GM21390 (cell line): ENCODE results near the gene PPIL6.

ENCODE experiments used
- ATAC-seq: cut with Tn5 transposase; IDR thresholded peaks from one replicate; pipeline ENCODE4 v1.9.1; 2021; ENCODE audit not compliant: unreplicated experiment

PPIL6 gene

DNA sequence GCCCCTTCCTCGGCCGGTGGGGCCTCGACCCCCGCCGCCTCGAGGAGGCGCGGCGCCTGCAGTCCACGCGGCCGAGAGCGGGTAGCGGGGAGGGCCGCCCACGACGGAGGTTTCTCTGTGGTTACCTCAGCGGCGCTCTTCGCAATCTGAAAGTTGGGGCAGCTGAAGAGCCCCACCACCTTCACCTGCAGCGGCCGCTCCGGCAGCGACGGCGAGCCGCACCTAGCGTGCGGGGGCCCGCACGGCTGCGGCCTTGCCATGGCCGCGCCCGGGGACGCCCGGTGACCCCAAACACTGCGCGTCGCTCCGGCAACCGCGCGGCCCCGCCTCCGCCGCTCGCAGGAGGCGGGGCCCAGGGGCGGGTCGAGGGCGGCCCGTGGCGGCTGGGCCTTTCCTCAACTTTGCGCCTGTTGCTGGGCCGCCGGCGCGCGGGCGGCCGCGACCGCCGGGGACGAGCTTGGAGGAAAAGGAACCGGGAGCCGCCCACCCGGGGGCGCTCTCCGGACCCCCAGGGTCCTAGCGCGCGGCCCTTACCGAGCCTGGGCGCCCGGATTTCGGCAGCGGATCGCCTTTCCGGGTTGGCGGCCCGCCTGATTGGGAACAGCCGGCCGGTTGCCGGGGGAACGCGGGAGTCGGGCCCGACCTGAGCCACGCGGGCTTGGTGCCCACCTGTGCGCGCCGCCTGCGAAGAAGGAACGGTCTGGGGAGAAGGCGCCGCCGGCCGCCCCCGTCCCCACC lies at the start of gene PPIL6, which contains the start of gene SMPD2:
Gene PPIL6 (minus strand): TSS at position 298 of the 738 bp plus-strand sequence. CDS start 38 bp downstream, at position 260.
Gene SMPD2 (plus strand): TSS at position 394 of the 738 bp plus-strand sequence. CDS start 398 bp downstream, outside the sequence.
- peak; percentile 87 for ATAC-seq

GRCh38 chr6:109488001-109488400 lies 47.6 kb upstream of the PPIL6 start:
- no peak for ATAC-seq

DNA sequence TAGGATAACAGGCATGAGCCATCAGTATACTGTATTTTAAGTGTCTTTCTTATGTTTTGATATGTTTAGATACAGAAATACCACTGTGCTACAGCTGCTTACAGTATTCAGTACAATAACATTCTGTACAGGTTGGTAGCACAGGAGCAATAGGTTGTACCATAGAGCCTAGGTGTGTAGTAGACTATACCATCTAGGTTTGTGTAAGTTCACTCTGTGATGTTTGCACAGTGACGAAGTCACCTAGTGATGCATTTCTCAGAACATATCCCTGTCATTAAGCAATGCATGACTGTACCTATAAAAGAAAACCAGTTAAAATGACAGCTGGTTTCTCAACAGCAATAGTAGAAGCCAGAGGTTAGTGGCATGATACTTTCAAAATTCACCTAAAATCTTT lies 45.6 kb upstream of the PPIL6 start:
- no peak for ATAC-seq

DNA sequence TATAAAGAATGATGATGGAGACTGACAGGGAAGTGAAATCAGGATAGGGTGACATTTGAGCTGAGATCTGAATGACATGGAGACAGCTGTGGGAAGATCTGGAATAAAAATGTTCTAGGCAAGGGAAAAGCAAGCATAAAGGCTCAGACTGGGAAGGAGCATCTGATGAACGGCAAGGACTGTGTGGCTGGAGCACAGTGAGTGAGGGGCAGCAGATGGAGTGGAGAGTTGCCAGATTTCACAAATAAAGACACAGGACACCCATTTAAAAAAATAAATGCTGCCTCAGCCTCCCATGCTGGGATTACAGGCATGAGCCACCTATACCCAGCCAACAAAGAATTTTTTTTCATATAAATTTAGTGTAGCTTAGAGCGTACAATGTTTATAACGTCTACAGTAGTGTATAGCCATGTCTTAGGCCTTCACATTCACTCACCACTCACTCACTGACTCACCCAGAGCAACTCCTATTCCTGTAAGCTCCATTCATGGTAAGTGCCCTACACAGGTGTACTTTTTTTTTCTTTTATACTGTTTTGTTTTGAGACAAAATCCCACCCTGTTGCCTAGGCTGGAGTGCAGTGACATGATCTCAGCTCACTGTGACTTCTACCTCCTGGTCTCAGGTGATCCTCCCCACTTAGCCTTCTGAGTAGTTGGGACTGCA lies 45.0 kb upstream of the PPIL6 start:
- ATAC-seq, result no peak

GRCh38 chr6:109484122-109484521 lies 43.7 kb upstream of the PPIL6 start:
- ATAC-seq, result no peak

DNA sequence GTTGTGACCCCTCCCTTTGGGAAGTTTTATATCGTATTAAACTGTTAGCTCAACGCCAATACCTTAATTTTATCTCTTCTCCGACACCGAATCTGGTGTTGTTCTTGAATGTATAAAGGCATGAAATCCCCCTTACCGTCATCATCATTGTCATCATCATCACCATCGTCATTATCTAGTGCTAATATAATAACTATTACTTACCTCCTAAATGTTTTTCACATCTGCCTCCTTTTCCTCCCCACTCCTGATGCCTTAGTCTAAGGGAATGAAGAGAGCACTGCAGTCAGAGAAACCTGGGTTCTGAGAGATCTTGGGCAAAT lies 43.3 kb upstream of the PPIL6 start:
- no peak for ATAC-seq

DNA sequence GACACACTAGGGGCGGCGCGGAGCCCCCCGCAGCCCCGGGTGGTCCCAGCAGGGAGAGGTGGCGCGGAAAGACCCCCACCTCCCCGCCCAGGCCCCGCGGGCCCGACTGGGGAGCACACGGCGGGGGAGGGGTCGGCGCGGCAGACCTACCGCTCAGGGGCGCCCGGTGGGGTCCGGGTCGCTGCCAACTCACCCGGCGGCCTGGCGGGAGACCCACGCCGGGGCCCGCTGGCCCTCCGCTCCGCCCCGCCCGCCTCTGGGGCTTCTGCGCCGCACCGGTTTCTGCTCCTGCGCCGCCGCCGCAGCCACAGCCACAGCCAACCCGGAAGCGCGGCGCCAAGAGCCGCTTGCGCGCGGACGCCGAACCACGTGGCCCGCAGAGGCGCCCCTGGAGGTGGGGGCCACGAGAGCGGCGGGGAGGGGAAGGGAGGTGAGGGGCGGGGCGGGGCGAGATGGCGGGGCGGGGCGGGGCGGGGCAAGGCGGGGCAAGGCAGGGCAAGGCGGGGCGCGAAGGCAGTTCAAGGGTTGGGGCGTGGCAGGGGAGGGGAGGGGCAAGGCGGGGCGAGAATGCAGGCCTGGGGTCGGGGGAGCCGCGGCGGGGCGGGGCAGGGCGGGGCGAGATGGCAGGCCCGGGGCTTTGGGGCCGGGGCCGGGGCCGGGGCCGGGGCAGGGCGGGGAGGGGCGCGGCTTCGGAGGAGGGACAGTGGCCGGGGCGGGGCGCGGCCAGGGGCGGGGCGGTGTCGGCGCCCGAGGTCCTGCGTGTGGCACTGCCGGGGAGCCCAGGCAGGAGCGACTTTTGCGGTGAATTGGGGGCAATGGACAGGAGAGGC lies 42.7 kb upstream of the PPIL6 start, which contains the start of gene ZBTB24:
Gene ZBTB24 (minus strand): TSS at position 315 of the 830 bp plus-strand sequence. CDS start 1,193 bp downstream, outside the sequence.
- peak; percentile 88 for ATAC-seq

DNA sequence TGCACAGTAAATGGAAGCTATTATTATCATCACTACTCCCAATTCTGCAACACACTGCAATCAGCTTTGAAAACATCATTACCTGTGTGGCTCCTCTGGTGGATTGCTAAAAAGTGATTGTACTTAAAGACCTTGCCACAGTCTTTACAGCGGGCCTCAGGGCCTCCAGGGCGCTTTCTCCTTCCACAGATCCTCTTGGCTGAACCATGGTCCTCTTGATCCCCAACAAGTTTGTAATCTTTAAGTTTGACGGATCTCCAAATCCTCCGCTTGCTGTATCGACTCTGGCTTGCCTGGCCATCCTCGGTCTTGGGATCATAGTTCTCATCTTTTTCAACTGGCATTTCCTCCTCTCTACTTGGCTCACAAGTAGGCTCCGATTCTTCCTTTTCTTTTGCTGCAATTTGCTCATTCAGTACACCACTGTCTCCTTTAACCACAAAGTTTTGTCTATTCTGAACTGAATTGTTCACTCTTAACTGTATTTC lies 40.6 kb upstream of the PPIL6 start:
- no peak for ATAC-seq

DNA sequence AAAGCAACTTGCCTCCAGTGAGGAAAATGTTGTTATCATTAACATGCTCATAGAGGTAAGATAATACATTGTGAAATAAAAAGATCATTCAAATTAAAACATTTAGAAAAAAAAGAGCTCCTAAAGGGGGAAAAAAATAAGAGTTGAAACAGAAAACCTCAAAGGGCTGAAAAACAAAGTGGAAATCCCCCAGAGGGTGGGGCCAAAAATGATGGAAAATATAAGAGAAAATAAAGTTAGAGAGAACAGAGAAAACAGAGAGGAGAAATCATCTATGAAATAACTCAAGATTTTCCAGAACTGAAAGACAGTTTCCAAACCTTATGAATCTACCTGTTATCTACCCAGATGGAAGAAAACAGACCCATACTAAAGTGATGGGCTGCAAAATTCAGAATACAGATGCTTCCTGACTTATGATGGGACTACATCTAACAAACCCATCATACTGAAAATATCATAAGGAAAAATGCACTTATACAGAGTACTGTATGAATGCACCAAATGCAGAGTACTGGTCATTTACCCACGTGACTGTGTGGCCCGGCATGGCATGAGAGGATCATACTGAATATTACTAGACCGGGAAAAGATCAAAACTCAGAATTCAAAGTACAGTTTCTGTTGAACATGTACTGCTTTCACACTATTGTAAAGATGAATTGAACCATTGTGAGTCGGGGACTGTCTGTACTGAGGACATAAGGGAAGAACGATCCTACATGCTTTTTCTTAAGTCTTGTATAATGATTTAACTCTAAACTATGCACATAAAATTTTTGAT lies 38.6 kb upstream of the PPIL6 start:
- no peak for ATAC-seq

- ATAC-seq, result no peak
Measured at GRCh38 chr6:109478222-109478805, 37.9 kb upstream of the PPIL6 start.

DNA sequence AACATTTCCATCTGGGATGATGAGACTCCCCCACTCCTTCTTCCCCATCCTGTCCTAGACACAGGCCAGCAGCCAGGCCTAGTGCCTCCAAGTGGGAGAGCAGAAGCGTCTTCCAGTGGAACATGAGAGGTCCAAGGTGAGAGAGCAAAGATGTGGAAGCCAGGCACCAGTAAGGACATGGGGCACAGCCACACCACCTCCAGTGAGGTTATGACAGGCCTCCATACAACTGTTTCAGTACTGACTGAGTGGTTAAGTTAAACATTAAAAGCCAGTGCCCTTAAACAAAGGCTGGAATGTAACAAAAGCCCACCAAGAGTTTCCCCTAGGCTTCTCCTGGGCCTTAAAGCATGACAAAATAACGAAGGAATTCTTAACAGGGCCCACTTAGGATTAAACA lies 37.3 kb upstream of the PPIL6 start:
- ATAC-seq, result no peak

DNA sequence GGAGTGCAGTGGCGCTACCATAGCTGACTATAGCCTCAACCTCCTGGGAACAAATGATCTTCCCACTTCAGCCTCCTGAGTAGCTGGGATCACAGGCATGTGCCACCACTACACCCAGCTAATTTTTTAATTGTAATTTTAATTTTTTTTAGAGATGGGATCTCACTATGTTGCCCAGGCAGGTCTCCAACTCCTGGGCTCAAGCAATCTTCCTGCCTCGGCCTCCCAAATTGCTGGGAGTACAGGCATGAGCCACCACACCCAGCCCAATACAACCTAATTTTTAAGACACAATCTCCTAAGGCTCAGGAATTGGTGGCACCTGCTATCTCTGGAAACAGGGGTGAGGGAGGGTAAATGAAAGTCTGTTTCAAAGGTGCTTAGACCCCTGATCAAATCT lies 36.8 kb upstream of the PPIL6 start:
- ATAC-seq, result no peak

DNA sequence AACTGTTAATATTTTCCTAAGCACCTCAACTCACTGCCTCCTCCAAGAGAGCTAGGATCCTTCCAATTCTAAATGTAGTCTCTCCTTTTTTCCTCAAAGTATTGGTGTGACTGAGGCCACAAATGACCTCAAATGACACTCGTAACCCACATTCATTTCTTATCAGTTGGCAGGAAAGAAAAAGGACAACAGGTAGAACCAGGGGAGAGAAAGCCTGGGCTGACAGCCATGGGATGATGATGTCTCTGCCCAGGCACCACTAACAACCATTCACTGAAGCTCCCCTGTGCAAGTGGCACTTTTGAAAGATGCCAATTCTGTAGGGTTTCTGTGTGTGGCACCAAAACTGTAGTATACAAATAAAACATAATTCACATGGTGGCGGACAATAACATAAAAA lies 35.2 kb upstream of the PPIL6 start:
- ATAC-seq, result no peak

DNA sequence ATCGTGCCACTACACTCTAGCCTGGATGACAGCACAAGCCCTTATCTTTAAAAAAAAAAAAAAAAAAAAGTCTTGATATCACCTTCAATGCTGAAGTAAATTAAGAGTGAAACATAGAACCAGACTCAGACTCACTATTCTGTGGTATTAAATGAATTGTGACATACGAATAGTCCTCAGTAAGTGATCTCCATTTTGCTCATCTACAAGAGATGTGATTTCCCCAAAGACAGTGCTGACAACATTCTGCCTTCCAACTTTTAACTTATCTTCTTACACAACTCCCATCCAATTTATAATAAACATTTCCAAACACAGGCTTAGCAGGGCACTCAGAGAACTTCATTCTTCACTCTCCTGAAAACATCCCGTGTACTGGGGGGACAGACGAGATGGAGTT lies 34.6 kb upstream of the PPIL6 start:
- no peak for ATAC-seq

DNA sequence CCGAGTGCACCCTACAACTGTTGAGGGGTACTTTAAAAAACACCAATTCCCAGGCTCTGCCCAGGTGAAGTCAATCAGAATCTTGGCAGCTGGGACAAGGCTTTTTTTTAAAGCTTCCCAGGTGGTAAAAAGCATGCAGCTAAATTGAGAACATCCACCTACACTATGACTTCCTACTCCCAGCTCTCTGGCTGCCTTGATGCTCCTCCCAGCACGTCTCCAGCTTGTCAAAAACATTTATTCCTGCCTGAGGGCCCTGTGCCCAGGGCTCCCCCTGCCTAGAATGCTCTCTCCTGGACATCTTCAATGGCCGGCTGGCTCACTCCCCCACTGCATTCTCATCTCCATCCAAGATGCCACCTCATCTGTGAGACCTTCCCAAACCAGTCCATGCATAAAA lies 32.7 kb upstream of the PPIL6 start:
- no peak for ATAC-seq

DNA sequence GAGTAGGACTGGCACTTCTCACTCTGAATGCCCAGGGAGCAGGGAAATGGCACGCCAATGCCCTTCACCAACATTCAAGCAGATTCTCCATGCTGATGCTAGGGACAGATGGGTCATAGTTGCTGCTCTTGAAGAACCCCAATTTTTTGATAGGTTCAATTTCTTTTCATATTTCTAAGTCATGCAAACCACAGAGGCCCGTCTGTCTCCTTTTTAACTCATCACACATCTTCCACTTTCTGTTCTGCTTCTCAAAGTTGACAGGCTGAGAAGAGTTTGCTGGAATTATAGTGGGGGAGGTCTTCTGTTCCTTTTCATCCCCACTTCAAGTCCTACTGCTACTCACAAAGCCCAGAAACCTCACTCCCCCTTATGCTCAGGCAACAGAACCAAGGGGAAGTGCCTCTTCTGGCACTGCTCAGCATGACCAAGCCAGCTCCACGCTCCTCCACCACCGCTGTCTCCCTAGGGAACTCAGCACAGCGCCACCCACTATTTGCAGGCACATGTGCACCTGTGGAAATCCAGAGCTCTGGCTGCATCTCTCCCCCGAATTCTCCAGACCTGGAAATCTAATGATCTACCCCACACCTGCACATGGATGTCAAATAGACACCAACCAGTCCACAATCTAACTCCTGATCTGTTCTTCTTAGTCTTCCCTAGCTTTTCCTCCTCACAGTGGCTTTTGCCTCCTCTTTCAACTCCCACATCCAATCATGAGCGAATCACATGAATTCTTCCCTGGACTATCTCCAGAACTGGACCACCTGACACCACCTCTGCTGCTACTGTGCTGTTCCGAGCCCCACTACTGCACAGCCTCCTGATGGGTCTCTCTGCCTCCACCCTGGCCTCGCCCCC lies 31.9 kb upstream of the PPIL6 start:
- peak; percentile 59 for ATAC-seq

DNA sequence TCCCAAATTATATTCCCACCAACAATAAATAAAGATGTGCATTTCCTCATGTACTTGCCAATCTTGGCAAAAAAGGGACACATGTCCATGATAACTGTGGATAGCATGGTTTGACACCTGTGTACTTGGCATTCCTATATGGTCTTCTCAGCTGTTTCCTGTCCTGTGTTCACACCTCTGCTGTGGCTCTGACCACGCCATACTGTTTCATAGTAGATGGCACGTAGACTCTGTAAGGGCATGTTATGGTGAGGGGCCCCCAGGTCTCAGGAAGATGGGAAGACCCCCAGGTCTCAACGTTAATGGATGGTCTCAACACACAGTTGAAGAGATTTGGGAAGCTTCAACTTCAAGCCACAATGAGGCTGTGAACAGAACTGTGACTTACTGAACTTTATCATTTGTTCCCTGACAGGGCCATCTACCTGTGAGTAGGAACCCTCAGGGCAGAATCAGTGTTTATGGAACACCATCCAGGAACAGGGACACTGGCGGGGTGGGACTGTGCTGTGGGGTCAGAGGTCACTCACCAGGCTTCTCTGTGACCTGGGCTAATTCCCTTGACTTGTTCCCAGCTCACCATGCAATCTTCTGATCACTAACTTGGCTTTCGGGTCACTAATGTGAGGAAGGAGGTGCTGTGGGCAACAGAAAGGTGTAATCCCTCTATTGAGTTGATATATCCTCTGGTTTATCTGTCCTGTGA lies 30.8 kb upstream of the PPIL6 start:
- ATAC-seq, result no peak

GRCh38 chr6:109469591-109470189 lies 29.3 kb upstream of the PPIL6 start:
- ATAC-seq, result no peak
